SIG-M5 (cell line): Measurements from ENCODE around the gene POLR2L.

Experiments used
- DNase-seq: peaks from one replicate; lab custom pipeline; 2025; lab: John Stamatoyannopoulos, UW

POLR2L gene

DNA sequence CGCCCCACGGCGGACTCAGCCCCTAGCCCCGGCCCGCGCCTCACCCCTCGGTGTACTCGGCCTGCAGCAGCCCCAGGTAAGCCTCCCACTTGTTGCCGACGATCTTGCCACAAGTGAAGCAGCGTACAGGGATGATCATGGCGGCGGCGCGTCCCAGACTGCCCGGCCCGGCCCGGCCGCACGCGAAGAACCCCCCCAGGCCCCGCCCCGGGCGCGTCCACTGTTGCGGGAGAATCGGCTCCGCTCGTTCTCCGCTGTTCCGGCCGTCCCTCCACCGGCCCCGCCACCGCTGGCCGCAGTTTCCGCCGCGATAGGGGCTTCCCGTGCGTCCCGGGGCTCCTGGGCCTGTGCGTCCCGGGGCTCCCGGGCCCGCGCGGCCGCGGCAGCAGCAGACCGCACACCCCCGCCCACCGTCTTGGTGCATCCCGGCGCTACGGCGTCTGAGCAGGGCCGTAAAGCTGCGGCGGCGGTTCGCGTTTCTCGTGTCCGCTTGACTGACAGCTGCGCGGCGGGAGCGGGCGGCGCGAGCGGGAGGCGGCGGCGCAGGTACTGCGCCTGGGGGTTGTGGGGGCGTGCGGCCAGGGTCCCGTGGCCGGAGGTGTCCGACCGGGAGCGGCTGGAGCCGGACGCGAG lies at the start of gene POLR2L, which contains the start of gene TSPAN4:
Gene POLR2L, minus strand, starts transcription at position 160 of the 633 bp plus-strand sequence. Its CDS starts 21 bp downstream, at position 139.
Gene TSPAN4, plus strand, starts transcription at position 483 of the 633 bp plus-strand sequence. CDS start 7,453 bp downstream, outside the sequence.
- DNase-seq: no peak

DNA sequence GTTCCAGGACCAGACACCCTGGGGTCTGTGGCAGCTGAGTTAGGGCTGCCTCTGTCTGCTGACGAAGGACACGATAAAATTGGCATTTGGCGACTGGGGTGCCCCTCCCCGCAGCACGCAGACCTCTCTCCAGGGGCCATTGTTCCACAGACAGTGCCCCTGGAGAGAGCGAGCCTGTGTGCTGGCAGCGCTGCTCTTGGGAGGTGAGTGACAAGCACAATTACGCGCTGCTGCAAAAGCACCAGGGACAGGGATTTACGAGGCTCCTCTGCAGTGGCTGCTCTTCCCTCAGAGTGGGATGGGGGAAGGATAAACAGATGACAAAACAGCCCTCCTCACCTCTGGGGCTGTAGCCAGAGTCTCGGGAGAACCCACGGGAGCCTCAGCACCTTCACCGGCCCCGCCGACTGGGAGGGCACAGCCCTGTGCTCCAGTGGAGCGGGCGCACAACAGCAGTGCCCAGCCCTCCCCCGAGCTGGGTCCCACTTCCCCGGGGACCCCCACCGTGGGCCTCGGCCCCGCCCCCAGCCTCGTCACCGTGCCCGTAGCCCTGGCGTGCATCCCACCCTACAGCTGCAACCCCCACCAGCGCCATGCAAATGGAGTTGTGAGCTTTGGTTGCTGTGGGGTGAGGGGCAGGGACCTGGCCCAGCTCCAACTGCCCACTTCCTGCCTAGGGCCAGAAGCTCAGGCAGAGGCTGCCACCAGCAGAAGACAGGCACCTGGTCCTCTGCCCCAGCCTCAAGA lies 48.6 kb upstream of the POLR2L start:
- no peak for DNase-seq

DNA sequence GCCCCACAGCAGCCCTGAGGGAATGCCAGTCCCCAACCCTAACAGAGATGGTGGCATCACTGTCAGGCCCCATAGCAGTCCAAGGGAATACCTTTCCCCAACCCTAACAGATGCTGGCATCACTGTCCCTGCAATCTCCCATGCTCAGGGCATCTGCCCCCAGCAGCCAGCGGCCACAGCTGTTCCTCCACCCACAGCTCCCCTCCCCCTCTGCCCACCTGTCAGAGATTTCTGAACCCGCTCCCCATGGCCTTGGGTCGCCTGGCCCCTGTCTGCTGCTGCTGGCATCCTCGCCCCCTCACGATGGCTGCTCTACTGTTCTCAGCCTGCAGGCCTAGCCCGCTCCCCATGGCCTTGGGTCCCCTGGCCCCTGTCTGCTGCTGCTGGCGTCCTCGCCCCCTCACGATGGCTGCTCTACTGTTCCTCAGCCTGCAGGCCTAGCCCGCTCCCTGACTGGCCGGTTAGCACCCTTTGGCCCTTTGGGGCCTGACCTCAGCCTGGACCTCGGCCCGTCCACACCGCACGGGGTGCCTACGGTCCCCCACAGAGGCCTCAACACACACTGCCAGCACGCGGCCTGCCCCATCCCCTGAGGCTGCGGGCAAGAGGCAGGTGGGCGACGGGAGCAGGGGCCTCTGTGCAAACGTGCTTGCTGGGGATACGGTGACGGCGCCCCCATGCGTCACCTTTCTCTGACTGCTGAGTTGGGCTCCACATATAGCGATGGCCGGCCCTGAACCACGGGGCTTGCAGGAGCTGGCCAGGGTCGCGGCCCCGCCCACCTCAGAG lies 47.6 kb upstream of the POLR2L start:
- DNase-seq: no peak

DNA sequence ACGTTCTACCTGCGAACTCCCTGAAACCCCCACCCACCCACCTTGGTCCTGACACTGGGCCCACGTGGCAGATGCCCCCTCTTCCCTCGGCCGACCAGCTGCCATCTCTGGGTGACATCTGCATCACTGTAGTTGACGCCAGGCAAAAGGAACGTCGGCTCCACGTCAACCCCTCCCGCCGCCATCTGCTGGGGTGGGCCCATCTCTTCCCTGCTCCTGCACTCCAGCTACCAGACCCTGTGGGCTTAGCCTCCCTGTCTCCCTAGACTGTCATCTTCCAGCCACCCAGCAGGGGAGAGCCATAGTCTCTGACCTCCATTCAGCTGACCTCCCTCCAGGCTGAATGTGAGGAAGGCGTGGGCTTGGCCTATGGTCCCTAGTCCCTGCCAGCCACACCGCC lies 46.9 kb upstream of the POLR2L start:
- DNase-seq: no peak

DNA sequence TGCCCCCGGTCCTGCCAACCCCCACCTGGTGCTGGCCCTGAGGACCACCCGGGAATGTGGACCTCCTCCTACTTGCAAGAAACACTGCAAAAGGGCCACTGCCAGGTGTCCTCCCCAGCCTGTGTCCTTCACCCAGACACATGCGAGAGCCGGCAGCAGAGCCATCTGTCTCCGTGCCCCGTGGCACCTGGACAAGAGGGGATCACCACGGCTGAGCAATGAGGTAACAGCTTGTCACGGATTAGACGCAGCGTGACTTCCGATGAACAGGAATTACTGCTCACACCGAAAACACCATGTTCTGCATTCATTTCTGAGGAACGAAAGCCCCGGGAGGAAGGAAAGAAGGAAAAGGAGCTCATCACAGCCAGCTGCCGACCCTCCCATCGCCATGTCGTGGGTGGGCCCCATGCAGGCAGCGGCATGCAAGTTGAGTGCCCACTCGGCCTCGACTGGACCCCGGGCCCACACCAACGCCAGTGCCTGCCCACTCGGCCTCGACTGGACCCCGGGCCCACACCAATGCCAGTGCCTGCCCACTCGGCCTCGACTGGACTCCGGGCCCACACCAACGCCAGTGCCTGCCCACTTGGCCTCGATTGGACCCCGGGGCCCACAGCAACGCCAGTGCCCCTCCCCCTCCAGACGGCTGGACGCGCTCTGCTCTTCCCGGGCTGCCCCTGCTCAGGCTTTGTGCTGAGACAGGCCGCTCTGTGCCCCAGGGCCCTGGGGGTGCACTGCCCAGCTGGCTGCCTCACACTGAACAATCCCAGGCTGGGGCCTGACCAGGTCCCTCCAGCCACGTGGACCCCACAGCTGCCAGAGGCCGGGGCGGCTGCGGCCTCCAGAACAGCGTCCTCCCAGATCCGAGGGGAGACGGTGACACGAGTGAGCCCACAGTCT lies 46.2 kb upstream of the POLR2L start:
- no peak for DNase-seq

DNA sequence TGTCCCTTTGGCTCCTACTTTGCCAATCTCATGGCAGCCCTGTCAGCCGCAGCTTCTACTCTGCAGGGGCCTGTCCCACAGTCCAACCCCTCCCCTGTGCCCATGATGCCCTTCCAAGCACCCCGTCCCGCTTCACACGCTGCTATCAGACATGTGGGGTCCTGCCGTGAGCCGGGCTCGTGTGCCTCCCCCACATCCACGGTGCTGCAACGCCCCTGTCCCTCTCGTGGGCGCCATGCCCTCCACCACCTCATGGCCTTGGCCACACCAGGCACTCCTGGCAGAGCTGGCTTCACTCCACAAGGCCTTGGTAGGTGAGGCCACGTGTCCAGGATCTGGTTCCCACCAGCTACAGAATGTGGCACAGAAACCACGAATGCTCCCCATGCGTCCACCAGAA lies 45.3 kb upstream of the POLR2L start:
- DNase-seq: no peak

DNA sequence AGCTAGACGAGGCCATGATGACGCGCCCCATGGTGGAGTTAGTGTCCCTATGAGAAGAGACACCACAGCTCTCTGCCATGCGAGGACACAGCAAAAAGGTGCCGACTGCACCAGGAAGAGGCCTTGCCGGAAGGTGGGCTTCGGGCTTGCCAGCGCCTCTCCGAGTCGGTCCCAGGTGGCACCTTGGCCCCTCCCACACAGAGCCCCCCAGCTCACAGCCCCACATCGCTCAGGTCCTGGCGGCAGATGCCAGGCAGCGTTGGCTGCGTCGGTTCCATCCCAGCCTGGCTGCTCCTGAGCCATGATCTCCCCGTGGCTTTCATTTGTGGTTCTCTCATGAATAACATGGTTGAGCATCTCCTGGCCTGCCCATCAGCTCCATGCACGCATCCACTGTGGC lies 44.2 kb upstream of the POLR2L start:
- no peak for DNase-seq

DNA sequence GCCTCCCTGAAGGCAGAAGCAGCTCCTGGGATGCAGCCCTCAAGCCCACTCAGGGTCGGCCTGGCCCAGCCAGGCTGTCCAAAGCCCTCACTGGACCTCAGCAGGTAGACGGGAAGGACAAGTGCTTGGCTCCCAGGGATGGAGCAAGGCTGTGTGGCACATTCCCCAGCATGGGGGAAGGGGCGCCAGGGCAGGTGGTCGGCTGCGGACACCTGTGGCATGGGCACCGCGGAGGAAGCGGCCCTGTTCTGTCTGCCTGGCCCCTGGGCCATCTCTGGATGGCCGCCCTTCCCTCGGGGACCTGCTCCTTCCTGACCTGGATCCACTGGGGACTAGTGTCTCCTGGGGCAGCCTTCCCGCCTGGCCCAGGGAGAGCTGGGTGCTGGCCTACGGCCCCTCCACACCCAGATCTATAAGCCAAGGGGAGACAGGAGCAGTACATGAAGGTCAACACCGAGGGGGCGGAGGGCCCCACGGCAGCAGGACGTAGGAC lies 42.3 kb upstream of the POLR2L start:
- no peak for DNase-seq

DNA sequence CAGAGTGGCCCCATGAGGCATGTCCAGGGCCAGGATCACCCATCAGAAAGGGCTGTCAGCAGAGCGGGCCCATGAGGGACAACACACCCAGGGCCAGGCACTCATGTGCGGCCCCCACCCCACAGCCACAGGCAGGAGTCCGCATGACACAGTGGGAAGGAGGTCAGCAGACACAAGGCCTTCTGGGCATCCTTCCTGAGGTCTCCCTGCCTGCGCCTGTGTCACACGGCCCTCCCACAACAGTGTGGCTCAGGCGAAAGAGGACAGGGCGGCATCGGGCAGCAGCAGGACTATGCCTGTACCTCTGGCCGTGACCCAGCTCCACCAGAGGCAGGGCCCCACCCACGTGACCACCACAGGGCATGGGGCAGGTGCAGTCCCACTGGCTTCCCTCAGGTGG lies 41.2 kb upstream of the POLR2L start:
- no peak for DNase-seq

DNA sequence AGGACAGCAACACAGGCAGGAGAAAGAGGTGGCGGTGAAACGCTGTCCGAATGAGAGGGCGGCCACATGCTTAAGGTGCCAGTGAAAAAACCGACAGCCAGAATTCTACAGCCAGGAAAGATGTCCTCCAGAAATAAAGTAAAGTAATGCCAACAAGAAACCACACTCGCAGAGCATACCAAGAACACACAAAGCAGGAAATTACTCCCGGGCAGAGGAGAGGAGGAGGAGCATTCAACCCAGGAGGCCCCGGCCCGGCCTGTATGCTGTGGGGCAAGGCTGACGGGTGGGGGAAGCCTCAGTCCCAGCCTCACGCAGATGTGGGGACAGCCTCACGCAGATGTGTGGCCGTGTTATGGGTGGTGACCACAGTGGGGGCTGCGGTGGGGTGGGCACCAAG lies 40.3 kb upstream of the POLR2L start:
- DNase-seq: no peak

DNA sequence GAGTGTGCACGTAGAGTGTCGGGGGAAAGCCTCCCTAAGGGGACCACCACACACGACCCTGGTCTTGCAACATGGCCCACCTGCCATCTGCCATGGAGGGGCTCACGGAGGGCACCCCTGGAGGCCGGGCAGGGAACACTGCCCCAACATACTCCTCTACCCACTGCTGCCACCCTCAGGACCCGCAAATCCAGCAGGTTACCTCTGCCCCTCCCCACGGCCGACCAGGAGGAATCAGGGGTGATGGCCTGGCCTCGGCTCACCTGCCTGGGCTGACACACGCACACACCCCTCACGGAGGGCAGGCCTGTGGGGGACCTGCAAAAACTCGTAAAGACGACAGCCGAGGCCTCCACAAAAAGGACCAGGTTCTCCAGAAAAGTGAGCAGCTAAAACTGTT lies 38.1 kb upstream of the POLR2L start:
- DNase-seq: no peak

DNA sequence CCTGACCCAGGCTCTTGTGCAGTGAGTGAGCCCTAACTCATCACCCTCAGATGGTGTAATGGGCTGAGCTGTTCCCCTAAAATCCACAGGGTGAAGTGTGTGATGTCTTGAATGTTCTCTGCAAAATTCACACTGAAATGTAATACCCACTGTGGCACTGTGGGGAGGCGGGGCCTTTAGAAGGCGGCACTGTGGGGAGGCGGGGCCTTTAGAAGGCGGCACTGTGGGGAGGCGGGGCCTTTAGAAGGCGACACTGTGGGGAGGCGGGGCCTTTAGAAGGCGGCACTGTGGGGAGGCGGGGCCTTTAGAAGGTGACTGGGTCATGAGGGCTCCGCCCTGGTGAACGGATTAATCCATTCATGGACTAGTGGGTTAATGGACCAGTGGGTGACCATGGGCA lies 35.2 kb upstream of the POLR2L start:
- no peak for DNase-seq

DNA sequence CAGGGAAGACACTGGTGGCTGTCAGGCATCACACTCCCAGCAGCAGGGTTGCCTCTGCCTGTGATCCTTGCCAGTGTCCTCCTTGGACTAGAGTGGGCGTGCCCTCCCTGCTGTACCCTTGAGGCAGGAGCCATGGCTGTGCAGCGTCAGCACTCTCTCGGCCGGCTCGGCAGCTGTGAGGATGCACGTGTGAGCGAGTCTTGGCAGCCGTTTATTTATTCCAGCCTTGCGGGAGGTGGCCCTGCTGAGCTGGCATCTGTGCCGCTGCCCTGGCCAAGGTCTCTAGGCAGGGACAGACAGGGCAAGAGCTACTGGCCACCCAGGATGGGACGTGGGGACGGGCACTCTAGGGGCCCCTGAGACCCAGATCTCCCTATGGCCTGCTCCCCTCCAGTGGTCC lies 34.2 kb upstream of the POLR2L start:
- DNase-seq: no peak

DNA sequence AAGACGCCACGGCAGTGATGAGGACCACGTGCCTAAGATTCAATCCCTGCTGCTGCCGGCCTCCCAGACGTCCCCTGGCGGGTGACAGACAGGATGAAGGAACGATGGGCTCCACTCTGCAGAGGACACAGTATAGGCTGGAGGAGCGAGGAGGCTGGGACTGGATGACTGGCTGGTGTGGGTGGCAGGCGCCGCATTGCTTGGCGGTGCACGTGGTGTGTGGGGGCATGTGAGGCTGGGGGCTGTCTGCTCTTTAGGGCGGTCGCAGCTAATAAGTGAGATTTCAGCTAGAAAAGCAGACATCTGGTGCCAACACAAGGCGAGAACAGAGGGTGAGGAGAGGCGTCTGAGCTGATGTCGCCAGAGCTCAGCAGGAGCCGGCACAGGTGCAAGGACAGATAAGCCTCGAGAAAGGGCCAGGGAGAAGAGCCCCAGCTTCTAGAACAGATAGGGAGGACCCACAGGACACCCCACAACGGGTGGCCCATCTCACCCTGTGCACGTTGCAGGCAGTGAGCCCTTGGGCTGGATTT lies 33.5 kb upstream of the POLR2L start:
- no peak for DNase-seq

DNA sequence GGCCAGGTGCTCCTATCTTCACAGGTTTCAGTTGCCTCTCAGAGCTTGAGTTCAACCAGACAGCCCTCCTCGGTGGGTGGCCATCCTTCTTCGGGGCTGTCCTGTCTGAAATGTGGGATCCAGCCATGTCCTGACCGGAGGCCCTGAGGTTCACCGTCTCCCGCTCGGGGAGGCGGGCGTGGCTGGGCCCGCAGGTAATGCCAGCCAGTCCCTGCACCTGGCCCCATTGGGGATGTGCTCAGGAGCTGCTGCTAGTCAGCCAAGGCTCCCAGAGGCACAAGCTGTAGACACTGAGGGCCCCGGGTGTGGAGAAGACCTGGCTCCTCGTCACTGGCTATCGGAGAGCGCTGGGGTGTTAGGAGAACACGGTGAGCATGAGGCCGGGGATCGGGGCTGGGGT lies 32.9 kb upstream of the POLR2L start:
- DNase-seq: no peak

DNA sequence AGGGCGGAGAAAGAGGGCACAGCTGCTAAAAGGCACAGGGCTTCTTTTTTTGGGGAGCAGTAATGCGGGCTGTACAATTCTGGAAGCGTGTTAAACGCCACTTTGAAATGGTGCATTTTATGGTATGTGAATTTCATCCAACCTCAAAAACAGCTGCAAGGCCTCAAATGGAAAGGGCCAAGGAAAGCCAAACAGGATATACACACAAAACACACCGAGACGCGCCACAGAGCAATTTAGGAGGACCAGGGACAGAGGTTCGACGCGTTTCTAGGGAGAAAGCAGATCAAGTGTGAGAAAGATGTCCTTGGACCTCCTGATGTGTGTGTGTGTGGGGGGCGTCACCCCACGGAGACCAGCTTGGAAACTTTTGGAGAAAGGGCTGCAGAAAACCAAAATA lies 31.4 kb upstream of the POLR2L start:
- no peak for DNase-seq

DNA sequence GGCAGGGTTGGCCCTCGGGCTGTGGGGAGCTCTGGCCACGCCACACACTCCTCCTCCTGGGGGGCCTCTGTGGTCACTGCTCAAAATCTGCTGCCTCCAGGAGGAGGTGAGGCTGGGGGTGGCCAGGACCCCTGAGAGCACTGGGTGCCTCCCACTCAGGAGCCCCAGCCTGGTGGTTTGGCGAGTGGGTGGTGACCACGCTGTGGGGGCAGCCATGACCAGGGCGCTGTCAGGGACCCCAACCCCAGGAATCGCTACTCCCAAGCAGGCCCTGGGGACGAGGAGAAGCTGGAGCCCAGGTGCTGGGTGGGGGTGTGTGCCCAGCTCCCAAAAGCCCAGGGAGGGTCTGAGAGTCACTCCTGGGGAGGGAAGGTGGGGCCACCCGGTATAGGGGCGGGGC lies 30.5 kb upstream of the POLR2L start:
- no peak for DNase-seq

DNA sequence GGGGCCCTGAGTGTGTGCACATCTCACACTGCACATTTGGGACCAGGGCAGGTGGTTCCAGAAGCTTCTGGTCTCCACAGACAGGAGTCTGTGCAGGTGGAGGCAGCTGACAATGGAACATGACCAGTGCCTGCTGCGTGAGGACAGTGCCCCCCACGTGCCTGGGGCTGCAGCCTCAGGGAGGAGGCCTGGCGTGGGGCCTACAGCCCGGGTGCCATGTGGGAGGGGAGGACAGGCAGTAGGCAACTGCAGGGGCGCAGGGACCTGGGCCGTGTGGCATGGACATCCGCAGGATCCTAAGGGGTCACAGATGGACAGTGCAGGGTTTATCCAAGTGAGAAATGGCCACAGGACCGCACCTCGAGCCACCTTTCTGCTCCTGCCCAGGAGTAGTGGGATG lies 29.1 kb upstream of the POLR2L start:
- no peak for DNase-seq

DNA sequence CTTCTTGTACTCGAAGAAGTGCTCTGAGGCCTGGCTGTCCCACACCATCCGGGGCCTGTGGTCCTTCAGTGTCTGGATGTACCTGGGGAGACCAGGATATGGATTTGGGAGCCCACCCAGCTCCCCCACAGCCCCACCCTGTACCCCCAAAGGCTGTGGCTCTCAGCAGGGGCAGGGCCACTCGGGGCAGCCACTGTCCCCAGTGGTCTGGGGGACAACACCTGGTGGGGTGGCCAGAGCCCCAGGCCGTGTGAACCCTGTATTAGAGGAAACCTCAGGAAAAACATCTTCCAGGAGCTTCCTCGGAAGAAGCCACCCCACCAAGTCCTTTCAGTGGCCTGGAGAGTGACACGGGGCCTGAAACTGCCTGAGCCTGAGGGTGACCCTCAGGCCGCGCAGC lies 28.1 kb upstream of the POLR2L start:
- no peak for DNase-seq

DNA sequence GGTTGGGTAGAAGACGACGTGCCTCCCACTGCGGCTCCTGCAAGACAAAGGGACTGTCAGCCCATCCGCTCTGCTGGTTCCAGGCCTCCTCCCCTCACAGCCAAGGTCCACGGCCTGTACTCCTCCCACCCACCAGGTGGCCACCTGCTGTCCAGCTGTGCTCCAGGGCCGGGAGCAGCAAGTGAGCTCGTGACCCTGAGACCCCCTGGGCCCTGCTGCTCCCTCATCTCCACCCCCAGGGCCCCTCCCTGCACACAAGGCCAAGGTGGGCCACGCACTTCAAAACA lies 27.7 kb upstream of the POLR2L start:
- no peak for DNase-seq

DNA sequence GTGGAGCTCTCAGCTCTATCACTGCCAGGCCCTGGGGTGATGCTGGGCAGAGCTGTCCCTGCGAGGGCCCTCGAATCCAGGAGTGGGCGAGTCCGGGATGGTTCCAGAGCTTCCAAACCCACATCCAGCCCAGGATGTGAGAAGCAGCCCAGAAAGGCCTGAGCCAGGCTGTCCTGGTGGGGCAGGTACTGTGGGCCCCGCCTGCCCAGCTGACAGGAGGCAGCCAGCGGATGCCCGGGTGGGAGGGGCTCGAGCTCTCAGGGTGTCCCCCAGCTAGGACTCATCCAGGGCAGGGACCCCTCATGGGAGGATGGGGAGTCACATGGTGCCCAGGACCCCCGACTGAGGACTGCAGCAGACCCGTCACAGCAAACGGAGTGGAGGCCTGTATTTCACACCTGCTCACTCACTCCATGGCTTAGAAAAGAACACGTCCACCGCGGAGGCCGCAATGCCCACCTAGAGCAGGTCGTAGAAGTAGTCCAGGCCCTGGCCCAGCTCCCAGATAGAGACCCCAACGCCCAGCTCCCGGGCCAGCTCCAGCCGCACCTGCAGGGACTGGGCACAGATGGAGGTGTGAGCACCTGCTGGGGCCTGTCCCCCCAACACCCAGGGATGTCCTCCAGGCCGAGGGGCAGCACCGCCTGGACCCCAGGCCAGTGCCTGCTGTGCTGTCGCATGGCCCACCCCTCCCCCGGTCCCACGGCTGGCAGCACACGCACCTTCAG lies 27.2 kb upstream of the POLR2L start:
- no peak for DNase-seq
